ENCODE data around the gene COX4I1.

- TF ChIP-seq WT1 (tag by site-specific recombination; IDR thresholded peaks at IDR 0.05), result no peak
- no peak for TF ChIP-seq CTCF (tag by site-specific recombination; IDR thresholded peaks at IDR 0.05)
Observed at GRCh38 chr16:85796152-85796551, 3.3 kb upstream of the COX4I1 start.
